Osteocyte (in vitro differentiated cells): ENCODE measurements around the gene GADD45A. TPM values are rescaled to one million over a fixed set of nuclear protein-coding genes. Genes with fewer than 3 reads are reported as not detected.
"Not testable (repeated sequence)": the region's sequence is repeated elsewhere in the genome, so short reads cannot be mapped to it uniquely, and the experiment has no call there.

Source experiments
- DNase-seq: peaks from one replicate; pipeline ENCODE4 v3.0.0; 2021; ENCODE audit warnings: mixed read lengths; ENCODE audit not compliant: unreplicated experiment; ENCODE audit errors: extremely low spot score
- H3K27ac Mint-ChIP-seq: one replicate; pipeline ENCODE4 v1.8.0; 2021; ENCODE audit warnings: mild to moderate bottlenecking, mixed read lengths; ENCODE audit not compliant: unreplicated experiment
- H3K27me3 Mint-ChIP-seq: one replicate; pipeline ENCODE4 v1.8.0; 2021; ENCODE audit warnings: mixed read lengths; ENCODE audit not compliant: unreplicated experiment
- H3K36me3 Mint-ChIP-seq: one replicate; pipeline ENCODE4 v1.8.0; 2021; ENCODE audit warnings: mixed read lengths; ENCODE audit not compliant: unreplicated experiment
- H3K4me1 Mint-ChIP-seq: one replicate; pipeline ENCODE4 v1.8.0; 2021; ENCODE audit warnings: mixed read lengths; ENCODE audit not compliant: unreplicated experiment
- H3K4me3 Mint-ChIP-seq: one replicate; pipeline ENCODE4 v1.8.0; 2021; ENCODE audit warnings: mild to moderate bottlenecking, moderate library complexity, mixed read lengths; ENCODE audit not compliant: unreplicated experiment
- H3K9me3 Mint-ChIP-seq: one replicate; pipeline ENCODE4 v1.8.0; 2021; ENCODE audit warnings: mixed read lengths; ENCODE audit not compliant: unreplicated experiment
- CTCF ChIP-seq: fragments of 200-600 bp; sonication (generic); IDR thresholded peaks from 2 replicates; pipeline ENCODE4 v1.5.0; 2021; ENCODE audit warnings: antibody characterized with exemption, mild to moderate bottlenecking, moderate library complexity
- total RNA-seq: library from RNA; stranded (reverse); gene quantifications from 2 replicates; pipeline ENCODE4 v1.2.1, GENCODE V29; 2021

The GADD45A gene
- total RNA-seq, 1 donor from 2014 or later = 45.3 TPM

- no peak for TF ChIP-seq CTCF
- no peak overlapping the region for H3K4me3 Mint-ChIP-seq
- H3K4me1 Mint-ChIP-seq = no peaks in the 10 kb centered on the region
- H3K27ac Mint-ChIP-seq = no peak overlapping the region
- no peaks in the 10 kb centered on the region for H3K36me3 Mint-ChIP-seq
- DNase-seq = no peak
- no peaks in the 10 kb centered on the region for H3K27me3 Mint-ChIP-seq
- H3K9me3 Mint-ChIP-seq = no peaks in the 10 kb centered on the region
Measured at GRCh38 chr1:67655581-67655980, 29.4 kb upstream of the GADD45A start.

- not testable (repeated sequence) for H3K27me3 Mint-ChIP-seq, DNase-seq, H3K36me3 Mint-ChIP-seq, H3K9me3 Mint-ChIP-seq, H3K4me3 Mint-ChIP-seq, H3K4me1 Mint-ChIP-seq, H3K27ac Mint-ChIP-seq
Measured at GRCh38 chr1:67657152-67657551, 27.8 kb upstream of the GADD45A start.

DNA sequence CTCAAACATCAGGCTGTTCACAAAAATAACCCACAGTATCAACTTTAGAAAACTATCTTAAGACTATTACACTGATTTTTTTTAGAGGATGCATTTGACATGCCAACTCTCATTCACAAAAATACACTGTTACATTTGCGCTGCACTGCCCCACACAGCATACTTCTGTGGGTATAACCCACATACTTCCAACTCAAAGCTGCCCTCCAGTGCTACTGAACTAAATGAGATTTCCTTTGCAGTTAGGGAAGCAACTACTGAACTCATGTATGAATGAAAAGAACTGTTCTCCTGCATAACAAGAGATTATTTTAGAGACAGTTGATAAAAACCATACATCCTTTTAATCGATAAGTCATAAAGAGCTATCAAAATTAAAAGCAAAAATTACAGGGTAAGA lies 25.8 kb upstream of the GADD45A start:
- Mint-ChIP-seq H3K4me1 (peaks cover 5% of the 10 kb centered on the region), H3K27me3 (no peaks in the 10 kb centered on the region), H3K36me3 (no peaks in the 10 kb centered on the region), H3K4me3 (no peak overlapping the region), H3K9me3 (no peaks in the 10 kb centered on the region), H3K27ac (no peak overlapping the region)
- no peak for DNase-seq
- no peak for TF ChIP-seq CTCF

GRCh38 chr1:67662884-67663283 lies 22.1 kb upstream of the GADD45A start:
- TF ChIP-seq CTCF = no peak
- no peak overlapping the region for H3K4me3 Mint-ChIP-seq
- no peak overlapping the region for H3K27ac Mint-ChIP-seq
- no peaks in the 10 kb centered on the region for H3K36me3 Mint-ChIP-seq
- H3K27me3 Mint-ChIP-seq = no peaks in the 10 kb centered on the region
- peaks cover 5% of the 10 kb centered on the region for H3K4me1 Mint-ChIP-seq
- H3K9me3 Mint-ChIP-seq = no peaks in the 10 kb centered on the region
- no peak for DNase-seq

DNA sequence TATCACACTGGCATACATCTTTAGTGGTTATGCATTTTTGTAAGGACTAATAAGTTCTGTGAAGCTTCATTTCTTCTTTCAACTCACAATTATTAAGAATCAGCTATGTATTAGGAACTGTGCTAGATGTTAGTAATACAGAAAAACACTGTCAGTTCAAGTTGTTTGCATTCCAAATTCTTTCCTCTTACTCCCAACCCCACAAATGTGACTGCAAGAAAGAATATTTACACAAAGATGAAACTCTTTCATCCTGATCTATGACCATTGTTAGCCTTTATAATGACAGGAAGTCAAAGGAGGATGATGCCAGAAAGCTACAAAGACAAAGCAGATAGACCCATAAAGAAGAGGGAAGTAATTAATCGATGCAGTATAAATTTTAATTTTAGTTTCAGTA lies 21.0 kb upstream of the GADD45A start:
- H3K27me3 Mint-ChIP-seq = no peaks in the 10 kb centered on the region
- TF ChIP-seq CTCF = no peak
- no peak for DNase-seq
- no peaks in the 10 kb centered on the region for H3K9me3 Mint-ChIP-seq
- peaks cover 5% of the 10 kb centered on the region for H3K4me1 Mint-ChIP-seq
- no peak overlapping the region for H3K4me3 Mint-ChIP-seq
- H3K27ac Mint-ChIP-seq = no peak overlapping the region
- no peaks in the 10 kb centered on the region for H3K36me3 Mint-ChIP-seq

- H3K4me3 Mint-ChIP-seq, H3K9me3 Mint-ChIP-seq, H3K36me3 Mint-ChIP-seq, DNase-seq, H3K27ac Mint-ChIP-seq, H3K27me3 Mint-ChIP-seq, H3K4me1 Mint-ChIP-seq: not testable (repeated sequence)
Measured at GRCh38 chr1:67665307-67665706, 19.7 kb upstream of the GADD45A start.
